GM23338 (cell line): ENCODE measurements around the gene LPP.

Experiments
- JUNB ChIP-seq: IDR thresholded peaks from one replicate; pipeline ENCODE4 v1.6.1; 2016; ENCODE audit warnings: antibody characterized with exemption; ENCODE audit not compliant: unreplicated experiment
- POLR2AphosphoS5 ChIP-seq: IDR thresholded peaks from 2 replicates; pipeline ENCODE4 v1.6.1; 2016; ENCODE audit warnings: antibody characterized with exemption, low read depth
- TF ChIP-seq, protein P1 (sequence below), 2 experiments: fragments of 200-600 bp in 1 of 2; sonication (generic) in 1 of 2; conservative IDR thresholded peaks; 2 replicates each; pipeline versions ENCODE4 v1.5.1 to v1.6.1; 2016 to 2017; ENCODE audit warnings: antibody characterized with exemption in 2 of 2, low read depth in 2 of 2, mild to moderate bottlenecking in 2 of 2, moderate library complexity in 1 of 2

DNA sequence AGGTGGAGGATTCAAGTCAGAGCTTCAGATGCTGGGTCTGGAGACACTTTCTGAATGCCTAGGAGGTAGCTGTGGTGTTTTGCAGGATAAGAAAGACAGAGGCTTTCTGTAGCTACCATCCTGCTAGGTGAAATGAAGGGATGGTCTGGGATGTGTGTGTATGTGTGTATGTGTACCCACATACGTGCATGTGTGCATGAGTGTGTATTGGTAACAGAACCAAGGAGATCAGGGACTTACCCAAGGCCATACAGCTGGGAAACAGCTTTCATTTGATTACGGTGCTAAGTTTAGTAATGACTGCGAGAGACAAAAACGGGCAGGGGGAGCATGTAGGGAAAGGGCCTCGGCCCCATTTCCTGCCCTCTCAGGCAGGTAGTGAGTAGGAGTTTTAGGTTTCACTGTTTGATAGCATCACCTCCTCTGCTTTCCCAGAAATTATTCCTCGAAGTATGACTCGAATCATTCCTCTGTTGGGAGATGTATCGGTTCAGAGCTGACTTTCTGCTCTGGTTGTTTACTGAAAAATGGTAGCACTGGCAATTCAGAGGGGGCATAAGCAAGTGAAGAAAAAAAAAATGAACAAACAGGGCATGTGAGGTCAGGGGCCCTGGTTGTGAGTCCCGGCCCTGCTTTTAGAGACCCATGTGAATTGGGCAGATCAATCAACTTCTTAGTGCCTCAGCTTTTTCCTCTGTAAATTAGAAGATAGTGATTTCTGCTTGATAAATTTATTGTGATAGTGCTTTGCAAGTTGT lies 130.7 kb downstream of the LPP start:
- TF ChIP-seq, protein P1, sequence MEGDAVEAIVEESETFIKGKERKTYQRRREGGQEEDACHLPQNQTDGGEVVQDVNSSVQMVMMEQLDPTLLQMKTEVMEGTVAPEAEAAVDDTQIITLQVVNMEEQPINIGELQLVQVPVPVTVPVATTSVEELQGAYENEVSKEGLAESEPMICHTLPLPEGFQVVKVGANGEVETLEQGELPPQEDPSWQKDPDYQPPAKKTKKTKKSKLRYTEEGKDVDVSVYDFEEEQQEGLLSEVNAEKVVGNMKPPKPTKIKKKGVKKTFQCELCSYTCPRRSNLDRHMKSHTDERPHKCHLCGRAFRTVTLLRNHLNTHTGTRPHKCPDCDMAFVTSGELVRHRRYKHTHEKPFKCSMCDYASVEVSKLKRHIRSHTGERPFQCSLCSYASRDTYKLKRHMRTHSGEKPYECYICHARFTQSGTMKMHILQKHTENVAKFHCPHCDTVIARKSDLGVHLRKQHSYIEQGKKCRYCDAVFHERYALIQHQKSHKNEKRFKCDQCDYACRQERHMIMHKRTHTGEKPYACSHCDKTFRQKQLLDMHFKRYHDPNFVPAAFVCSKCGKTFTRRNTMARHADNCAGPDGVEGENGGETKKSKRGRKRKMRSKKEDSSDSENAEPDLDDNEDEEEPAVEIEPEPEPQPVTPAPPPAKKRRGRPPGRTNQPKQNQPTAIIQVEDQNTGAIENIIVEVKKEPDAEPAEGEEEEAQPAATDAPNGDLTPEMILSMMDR (conservative IDR thresholded peaks at IDR 0.05; ENCODE audit: low read depth in 2 of 2), result no peak
- TF ChIP-seq JUNB (no peak), POLR2AphosphoS5 (no peak)
